Epidermal melanocyte (primary cell): ENCODE data around the gene YWHAQ.
A peak's percentile ranks its signal among the peaks of the same experiment; 100 is the strongest.

Experiments used
- DNase-seq: peaks from one replicate; pipeline ENCODE4 v3.0.0; 2011; ENCODE audit warnings: low spot score; ENCODE audit not compliant: insufficient read length

The YWHAQ gene

DNA sequence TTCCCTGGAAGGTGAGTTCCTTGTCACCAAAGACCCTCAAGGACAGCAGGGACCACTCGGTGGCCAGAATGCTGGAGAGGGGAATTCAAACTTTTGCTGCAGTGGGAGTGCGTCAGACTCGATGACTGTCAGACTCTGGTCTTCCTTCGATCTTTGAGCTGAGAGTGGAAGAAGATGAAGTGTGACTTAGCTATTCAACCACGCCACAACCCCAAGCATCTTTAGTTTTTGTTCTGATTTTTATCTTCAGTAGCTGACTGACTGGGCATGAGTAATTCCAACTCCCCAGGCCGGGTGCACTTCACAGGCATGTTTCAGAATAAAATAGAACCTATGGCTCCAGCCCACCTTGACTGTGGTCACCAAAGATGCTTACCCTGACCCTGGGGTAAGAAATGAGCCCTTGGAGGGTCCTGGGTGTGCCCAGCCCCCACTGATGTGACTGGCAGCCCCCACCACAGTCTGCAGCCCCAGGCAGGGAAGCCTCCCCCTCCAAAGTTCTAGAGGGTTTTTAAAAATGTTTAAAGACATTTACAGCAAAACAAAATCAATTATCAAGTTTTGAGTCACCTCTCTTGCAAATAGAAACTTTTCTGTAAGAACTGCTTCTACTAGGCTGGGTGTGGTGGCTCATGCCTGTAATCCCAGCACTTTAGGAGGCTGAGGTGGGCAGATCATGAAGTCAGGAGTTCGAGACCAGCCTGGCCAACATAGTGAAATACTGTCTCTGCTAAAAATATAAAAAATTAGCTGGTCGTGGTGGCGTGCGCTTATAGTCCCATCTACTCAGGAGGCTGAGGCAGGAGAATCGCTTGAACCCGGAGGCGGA lies 24.9 kb upstream of the YWHAQ start:
- no peak for DNase-seq

DNA sequence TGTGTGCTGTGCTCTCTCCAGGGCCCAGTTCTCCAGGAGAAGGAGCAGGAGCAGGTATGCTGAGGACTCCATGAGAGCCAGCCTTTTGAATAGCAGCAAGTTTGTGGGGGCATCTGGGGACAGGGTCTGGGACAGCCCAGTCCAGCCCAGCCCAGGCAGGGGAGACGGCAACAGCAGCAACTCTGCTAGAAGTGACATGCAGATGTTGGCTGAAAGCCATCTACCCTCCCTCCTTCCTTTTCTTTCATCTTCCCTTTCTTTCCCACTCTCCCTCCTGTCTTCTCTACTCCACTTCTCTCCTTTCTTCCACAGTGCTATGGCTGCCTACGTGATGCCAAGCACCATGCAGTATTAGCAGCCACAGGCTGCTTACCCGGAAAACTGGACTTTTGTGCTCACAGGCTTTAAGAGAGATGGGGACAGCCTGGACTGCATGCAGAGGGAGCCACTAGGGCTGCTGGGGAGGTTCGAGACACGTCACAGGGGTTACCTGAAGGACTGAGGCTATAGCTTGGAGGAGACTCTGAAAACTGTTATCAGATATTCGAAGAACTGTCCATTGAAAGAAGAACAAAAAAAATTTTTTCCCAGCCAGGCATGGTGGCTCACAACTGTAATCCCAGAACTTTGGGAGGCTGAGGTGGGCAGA lies 23.8 kb upstream of the YWHAQ start:
- no peak for DNase-seq

DNA sequence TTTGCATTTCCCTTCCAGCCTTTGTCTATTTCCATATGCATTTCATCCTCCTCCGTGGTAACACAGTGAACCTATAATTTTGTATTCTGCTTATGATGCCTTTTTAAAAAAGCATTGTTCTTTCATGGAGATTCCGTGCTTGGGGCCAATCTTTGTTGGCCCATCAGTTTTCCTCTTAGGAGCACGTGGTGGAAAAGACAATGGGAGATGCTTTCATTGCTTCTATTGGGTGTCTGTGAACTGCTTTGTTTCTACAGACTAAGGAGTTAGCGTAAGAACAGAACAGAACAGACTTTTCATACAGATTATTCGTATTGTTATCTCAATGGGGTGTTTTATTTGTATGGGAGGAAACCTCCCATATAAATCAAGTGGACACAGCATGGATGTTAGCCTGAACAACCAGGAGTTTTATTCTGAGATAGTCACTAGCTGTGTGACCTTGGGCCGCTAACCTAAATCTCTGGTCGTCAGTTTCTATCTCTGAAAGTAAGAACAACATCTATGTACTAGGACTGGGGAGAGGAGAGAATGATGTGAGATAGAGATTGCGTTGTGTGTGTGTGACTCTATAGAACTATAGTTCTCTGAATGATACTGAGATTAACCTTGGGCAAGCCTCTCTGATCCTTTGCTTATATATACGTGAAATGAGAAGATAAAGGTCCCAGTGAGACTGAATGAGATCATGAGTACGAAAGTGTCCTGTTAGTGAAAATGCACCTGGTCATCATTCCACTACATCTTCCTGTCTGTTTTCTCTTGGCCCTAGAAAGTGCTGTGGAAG lies 22.9 kb upstream of the YWHAQ start:
- no peak for DNase-seq

DNA sequence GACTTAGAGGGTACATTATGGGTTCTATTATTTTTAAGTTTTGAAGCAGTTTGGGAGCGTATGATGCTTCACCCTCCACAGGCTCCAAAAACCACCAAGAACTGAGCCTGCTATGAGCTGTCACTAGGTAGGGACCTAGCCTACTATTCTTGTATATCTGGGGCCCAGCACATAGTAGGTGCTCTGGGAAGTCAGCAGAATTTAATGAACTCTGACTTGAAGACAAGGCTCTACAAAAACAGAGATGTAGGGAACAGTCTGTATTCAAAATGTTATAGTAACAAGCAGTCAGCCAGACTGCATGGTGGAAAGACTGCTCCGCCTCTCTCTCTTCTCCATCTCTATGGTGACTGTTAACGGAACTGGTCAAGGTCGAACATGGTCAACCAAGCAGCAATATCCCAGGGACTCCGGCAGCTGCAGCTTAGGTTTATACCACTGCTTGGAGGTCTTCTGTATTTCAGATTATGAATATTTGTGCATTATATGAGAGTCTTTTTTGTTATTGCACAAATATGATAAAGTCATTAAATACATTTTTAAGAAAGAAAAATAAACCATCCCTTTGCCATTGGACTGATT lies 22.2 kb upstream of the YWHAQ start:
- no peak for DNase-seq

DNA sequence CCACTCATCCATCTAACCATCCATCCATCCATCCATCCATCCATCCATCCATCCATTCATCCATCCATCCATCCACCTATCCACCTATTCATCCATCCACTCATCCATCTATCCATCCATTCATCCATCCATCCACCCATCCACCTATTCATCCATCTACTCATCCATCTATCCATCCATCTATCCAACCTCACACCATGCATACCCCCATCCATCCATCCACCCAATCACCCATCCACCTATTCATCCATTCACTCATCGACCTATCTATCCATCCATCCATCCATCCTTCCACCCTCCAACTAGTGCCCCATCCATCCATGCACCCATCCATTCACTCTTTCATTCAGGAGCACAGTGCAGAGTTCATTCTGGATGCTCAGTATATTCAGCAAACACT lies 21.5 kb upstream of the YWHAQ start:
- no peak for DNase-seq

DNA sequence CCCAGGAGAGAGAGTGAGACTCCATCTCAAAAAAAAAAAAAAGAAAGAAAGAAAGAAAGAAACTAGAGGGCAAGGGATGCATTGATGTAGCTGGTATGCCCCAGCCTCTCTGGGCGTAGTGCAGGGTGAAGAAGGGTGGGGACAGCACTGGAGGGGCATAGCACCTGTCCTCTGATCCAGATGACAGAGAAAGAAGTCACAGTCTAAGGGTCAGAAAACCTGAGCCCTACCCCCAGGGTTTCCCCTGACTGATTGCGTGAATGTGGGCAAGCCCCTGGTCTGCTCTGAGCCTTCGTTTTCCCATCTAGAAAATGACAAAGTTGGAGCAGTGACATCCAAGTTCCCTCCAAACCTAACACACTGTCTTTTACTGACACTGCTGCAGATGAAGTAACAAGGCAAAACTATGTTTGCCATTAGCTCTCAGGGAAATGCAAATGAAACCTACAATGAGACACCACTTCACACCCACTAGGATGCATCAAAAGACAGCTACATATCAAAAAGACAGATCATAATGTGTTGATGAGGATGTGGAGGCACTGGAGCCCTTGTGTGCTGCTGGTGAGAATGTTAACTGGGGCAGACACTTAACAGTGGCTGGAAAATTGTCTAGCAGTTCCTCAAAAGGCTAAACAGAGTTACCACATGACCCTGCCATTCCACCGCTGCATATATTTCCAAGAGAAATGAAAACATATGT lies 19.5 kb upstream of the YWHAQ start:
- DNase-seq: no peak

DNA sequence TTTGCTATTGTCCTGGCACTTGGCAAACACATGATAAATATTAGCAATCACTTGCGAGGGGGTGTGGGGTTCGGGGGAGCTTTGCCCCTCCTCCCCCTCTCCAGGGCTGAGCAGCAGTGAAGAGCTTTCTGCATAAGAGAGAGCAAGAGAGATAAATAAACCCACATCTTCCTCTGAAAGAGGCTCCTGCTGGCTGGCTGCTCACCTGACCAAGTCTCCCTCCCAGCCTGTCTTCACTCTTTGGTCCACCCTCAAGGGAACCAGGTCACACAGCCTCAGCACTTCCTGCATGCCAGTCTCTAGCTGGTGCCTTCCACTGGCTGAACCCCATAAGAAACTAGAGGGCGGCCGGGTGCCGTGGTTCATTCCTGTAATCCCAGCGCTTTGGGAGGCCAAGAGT lies 18.5 kb upstream of the YWHAQ start:
- no peak for DNase-seq

DNA sequence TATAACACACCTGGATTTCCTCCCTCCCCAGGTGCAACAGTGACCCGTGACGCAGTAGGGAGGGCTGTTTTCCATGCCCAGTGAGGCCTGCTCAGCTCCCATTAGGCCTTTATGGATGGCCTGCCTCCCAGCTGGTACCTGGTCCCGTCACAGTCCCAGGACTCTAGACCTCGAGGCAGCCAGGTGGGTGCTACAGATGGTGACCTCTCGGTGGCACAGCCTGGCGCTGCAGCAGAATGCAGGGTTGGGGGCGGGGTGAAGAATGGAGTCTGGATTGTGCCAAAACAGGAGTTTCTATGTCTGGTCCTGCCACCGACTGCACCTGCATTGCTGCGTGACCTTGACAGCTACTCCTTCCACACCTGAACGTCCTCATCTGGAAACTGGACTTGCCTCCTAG lies 18.0 kb upstream of the YWHAQ start:
- DNase-seq: no peak

DNA sequence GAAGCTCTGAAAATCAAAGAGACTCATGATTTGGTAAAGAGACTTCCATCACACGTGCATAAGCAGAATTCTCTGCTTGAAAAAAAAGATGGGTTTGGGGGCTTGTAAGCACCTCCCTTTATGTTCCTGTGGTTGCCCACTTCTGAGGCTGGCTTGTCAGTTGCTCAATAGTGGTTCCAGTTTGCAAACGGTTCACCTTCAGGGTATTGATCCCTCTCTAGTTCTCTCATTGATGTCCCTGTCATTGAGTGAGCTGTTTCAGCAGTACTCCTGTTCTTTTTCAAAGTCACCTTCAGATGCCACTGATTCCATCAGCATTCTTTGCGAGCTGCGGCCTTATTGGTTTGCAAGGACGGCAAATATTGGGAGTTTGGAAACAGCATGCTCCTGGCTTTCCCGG lies 17.1 kb upstream of the YWHAQ start:
- no peak for DNase-seq

DNA sequence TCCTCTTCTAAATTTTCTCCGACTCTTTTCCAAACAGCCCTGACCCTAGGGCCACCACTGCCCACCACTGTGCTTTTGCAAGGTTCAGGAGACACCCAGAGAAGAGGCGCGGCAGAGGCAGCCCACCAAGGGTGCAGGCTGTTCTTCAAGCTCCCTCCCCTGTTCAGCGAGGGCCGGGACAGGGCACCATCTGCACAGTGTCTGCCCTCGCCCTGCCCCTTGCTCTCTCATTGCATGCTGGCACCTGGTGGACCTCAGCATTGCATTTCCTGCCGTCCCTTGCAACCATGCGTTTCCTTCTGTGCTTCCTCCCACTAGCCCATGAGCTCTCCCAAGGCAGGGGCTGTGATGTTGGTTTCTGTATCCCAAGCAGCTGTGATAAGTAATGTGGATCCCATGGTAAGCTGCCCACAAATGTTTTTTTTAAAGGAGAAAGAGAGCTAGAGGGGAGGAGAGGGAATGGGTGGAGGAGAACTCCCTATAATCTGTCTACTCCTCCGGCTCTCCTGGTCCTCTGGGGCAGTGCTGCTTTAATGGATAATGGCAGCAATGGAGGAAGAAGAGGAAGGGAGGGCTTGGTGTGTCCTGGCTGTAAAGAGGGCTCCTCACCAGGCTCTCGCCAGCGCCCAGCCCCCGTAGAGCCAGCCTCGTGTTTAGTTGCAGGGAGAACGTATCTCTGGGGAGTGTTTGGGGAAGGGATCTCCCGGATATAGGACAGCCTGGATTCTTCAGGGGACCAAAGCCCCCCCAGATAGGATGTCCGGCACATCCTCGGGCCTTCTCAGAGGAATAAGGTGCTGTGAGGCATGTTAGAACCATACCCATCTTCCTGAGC lies 15.6 kb upstream of the YWHAQ start:
- no peak for DNase-seq

DNA sequence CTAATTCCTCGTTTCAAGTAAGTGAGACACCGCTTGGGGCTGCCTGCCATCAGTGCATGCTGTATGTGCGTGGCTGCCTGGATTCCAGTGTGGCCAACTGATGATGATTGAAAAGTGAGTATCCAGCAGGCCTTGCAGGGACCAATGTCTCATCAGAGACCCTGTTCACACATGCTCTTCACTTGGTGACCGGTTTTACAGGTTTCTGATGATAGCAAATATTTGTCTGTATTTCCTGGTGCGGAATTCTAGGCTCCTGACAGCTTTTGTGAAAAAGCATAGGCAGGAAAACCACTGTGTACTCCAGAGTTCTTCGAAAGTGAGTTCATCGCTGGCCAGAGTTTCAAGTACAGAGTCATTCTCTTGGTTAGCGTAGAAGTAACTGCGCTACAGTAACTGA lies 13.8 kb upstream of the YWHAQ start:
- no peak for DNase-seq

DNA sequence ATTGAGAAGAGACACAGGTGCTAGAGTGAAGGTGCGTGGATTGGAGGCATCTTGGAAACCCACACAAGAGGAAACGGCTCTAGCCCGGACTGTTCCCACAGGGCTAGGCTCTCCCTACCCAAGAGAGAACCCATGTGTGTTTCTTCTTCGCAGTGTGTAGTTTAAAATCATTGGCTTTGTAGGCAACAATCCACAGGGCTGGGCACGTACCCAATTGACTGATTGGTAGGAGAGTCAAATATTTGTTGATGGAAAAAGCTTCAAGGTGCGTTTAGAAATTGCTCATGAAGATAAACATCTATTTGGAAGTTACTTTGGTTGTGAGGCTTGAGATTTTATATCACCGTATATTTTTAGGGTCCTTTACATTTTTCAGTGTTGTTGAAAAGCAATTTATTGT lies 13.2 kb upstream of the YWHAQ start:
- DNase-seq: no peak

DNA sequence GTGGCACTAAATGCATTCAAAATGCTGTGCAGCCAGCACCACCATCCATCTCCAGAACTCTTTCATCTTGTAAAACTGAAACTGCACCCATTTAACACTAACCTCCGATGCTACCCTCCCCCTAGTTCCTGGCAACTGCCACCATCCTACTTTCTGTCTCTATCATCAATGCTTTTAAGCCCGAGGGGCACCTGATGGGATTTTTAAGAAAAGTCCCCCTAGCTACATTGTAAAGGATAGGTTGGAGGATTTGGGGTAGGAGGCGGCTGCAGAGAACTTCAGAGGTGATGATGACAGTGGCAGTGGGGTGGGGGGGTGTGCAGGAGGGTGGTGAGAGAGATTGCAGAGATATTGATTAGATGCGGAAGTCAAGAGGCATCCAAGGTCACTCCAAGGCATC lies 10.8 kb upstream of the YWHAQ start:
- DNase-seq: no peak

DNA sequence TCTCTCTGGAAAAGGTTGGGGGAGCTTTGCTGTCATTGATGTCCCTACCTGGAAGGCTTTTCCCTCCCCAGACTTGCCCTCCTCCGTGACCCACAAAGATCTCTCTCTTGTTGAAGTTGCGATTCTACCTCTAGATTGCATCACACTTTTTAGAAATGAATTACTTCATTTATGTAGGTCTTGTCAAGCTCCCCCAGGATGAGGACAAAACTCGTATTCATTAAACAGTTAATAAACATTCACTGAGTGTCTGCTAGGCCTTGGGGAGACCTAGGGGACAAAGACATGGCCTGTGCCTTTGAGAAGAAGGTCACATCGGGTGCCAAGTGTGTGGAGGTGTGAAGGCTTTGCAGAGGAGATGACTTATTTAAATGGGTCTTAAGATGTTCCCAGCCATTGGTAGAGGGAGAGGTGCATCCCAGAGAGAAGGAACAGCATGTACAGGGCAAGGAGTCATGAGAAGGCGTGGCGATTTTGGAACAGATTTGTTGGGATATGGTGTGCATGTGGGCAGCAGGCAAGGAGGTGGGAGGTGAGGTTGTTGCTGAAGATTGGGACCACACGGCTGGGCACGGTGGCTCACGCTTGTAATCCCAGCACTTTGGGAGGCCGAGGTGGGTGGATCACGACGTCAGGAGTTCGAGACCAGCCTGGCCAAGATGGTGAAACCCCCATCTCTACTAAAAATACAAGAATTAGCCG lies 9.8 kb upstream of the YWHAQ start:
- DNase-seq: no peak

DNA sequence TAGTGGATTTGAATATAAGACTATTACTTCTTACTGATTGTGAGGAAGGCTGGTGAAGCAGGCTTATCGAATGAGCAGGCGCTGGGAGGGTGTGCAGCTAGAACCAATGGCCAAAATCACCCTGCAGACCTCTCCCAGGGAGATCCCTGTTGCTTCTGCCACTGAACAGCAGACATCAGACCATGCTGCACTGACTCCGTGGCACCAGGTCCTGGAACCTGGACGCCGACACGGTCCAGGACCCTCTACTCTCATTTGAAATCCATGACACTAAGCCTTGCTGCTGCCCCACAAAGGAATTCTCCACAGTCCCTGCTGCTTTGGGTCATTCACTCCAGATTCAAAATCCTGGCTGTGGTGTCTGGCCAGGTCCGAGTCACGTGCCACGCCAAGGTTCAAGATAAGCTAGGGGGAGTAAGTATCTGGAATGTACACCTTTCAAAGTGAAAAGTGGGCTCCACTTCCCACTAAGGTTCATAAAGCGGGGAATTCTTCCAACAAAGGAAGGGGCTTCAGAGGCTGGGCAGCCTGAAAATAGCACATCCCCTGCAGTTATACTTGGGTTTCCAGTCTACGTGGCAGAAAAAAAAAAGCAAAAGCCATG lies 9.0 kb upstream of the YWHAQ start:
- no peak for DNase-seq

DNA sequence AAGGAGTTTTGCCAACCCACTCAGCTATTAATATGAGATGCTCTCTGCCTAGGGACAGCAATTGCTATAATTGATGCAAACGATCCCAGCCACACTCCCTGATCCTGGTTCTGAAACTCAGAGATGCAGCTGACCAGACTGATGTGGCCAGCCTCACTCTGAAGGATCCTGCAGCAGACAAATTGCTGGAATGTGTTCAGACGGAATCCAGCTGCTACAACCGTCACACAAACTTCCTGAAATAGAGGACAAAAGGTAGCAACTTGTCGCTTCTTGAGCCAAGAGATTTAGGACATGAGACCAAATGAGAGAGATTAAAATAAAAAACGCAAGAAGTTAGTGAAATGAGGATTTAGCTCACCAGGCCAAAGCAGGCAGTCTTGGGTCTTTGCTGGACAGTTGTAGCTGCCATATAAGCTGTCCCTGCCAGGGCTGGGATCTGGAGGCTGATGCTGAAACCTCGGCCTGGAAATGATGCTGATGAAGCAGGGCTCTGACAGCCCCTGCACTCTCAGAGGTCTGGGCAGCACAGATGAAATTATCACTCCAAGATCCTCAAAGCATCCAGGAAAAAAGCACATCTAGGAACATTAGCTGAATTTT lies 8.3 kb upstream of the YWHAQ start:
- DNase-seq: no peak

DNA sequence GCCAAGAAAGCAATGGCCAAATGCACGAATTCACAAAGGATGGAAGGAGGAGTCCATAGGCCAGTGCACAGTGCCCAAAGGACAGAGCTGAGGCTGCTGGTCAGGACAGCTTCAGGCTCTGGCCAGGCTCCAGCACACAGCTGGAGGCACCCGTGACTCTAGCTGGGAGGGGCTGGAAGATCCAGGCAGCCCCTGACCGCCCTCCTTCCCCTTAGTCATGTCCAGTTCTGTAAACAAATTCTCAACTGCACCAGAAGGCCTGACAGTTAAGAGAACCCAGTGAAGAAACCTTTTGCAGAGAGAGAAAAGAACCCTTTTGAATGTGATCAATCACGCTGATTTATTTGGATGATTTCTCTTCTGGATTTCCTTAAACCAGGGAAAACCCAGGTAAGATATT lies 7.7 kb upstream of the YWHAQ start:
- peak; percentile 84 for DNase-seq

DNA sequence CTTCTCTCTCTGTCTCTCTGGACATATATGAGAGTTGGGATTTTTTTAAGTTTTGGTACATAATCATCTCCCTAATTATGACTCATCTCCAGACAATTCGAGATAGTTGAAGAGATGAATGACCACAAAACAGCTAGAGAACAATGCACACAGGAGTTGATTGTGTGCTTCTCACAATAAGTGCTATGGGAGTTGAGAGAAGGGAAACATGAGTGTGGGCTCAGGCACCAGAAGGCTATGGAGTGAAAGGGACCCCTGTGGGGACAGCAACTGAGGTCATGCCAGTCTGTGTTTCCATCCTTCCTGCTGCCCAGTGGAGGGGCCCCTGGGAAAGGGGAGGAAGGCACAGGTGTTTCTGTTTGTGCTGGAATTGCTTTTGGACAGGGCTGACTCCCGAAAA lies 6.5 kb upstream of the YWHAQ start:
- DNase-seq: no peak

DNA sequence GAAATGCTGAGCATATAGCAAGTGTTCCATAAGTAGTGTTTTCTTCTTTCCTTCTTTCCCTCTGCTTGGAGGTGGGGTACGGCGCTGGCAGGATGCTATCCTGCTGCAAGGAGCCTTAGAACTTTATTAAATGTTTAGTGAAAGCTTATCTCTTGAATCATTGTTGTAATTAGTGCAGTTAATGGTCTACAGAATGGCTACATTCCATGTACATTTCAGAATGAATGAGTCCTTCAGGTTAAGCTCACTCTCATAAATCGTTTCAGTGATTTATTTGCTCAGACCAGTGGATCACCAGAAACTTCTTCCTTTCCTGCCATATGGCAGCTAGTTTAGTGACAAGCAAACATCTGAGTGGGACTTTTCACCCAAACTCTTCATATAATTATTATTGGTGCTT lies 3.3 kb upstream of the YWHAQ start:
- DNase-seq: no peak
